Superior temporal gyrus (tissue), 1 donor: ENCODE results near the gene SHKBP1.
"Not testable (repeated sequence)": the region's sequence is repeated elsewhere in the genome, so short reads cannot be mapped to it uniquely, and the experiment has no call there.

Experiments
- DNase-seq: peaks from one replicate; pipeline ENCODE4 v3.0.0-alpha.2; 2016; ENCODE audit errors: extremely low spot score

SHKBP1 gene

GRCh38 chr19:40614622-40615411 is 38.1 kb downstream of the SHKBP1 start:
- DNase-seq, result no peak

- DNase-seq, result no peak
Measured at GRCh38 chr19:40616178-40616577, 39.5 kb downstream of the SHKBP1 start.

GRCh38 chr19:40616941-40617340 is 40.3 kb downstream of the SHKBP1 start:
- DNase-seq, result no peak

- DNase-seq, result no peak
Measured at GRCh38 chr19:40617961-40618360, 41.3 kb downstream of the SHKBP1 start.

GRCh38 chr19:40619333-40620160 is 42.9 kb downstream of the SHKBP1 start:
- DNase-seq, result no peak

- no peak for DNase-seq
Measured at GRCh38 chr19:40620161-40620485, 43.5 kb downstream of the SHKBP1 start.

GRCh38 chr19:40621283-40621682 is 44.6 kb downstream of the SHKBP1 start:
- DNase-seq, result no peak

- DNase-seq, result no peak
Measured at GRCh38 chr19:40621966-40622772, 45.5 kb downstream of the SHKBP1 start.

GRCh38 chr19:40622773-40623075 is 46.1 kb downstream of the SHKBP1 start:
- DNase-seq, result no peak

- DNase-seq, result no peak
Measured at GRCh38 chr19:40623403-40624251, 47.0 kb downstream of the SHKBP1 start.

- not testable (repeated sequence) for DNase-seq
Measured at GRCh38 chr19:40624369-40625153, 47.9 kb downstream of the SHKBP1 start.

- DNase-seq, result no peak
Measured at GRCh38 chr19:40625406-40626120, 48.9 kb downstream of the SHKBP1 start.

GRCh38 chr19:40626918-40627317 is 50.2 kb downstream of the SHKBP1 start:
- no peak for DNase-seq

- no peak for DNase-seq
Measured at GRCh38 chr19:40627486-40628279, 51.0 kb downstream of the SHKBP1 start.

- no peak for DNase-seq
Measured at GRCh38 chr19:40629346-40629745, 52.7 kb downstream of the SHKBP1 start.

- no peak for DNase-seq
Measured at GRCh38 chr19:40630571-40631160, 54.0 kb downstream of the SHKBP1 start.

GRCh38 chr19:40632311-40633036 is 55.8 kb downstream of the SHKBP1 start:
- DNase-seq, result no peak

- DNase-seq, result no peak
Measured at GRCh38 chr19:40633207-40633606, 56.5 kb downstream of the SHKBP1 start.
